AML-193 (cell line): ENCODE measurements around the gene CCDC142.

Experiments used
- DNase-seq, 2 experiments: peaks; one replicate each; lab custom pipeline; 2025; lab: John Stamatoyannopoulos, UW

Gene CCDC142

GRCh38 chr2:74441170-74441689, 41.6 kb downstream of the CCDC142 start:
- no peak for DNase-seq

GRCh38 chr2:74440378-74441169, 42.2 kb downstream of the CCDC142 start:
- peak; percentile 64 to 70 for DNase-seq

- DNase-seq: no peak
Measured at GRCh38 chr2:74439803-74440377, 42.9 kb downstream of the CCDC142 start.

- no peak for DNase-seq
Measured at GRCh38 chr2:74439373-74439772, 43.4 kb downstream of the CCDC142 start.

GRCh38 chr2:74438248-74438647, 44.5 kb downstream of the CCDC142 start:
- DNase-seq: no peak

GRCh38 chr2:74436848-74437695, 45.7 kb downstream of the CCDC142 start:
- DNase-seq: no peak

- no peak for DNase-seq
Measured at GRCh38 chr2:74436111-74436805, 46.5 kb downstream of the CCDC142 start.

- no peak for DNase-seq
Measured at GRCh38 chr2:74430502-74430901, 52.3 kb downstream of the CCDC142 start.

- DNase-seq: no peak
Measured at GRCh38 chr2:74429487-74430451, 53.0 kb downstream of the CCDC142 start.

GRCh38 chr2:74428675-74429074, 54.1 kb downstream of the CCDC142 start:
- no peak for DNase-seq

- no peak for DNase-seq
Measured at GRCh38 chr2:74427551-74427950, 55.2 kb downstream of the CCDC142 start.

GRCh38 chr2:74426181-74426758, 56.5 kb downstream of the CCDC142 start:
- DNase-seq: no peak

GRCh38 chr2:74425523-74425922, 57.3 kb downstream of the CCDC142 start:
- DNase-seq: no peak

GRCh38 chr2:74424995-74425406, 57.8 kb downstream of the CCDC142 start:
- DNase-seq: no peak

- DNase-seq: no peak
Measured at GRCh38 chr2:74424139-74424992, 58.4 kb downstream of the CCDC142 start.
